Loucy (cell line): ENCODE results near the gene TRABD2B.

Source experiments
- CTCF ChIP-seq: fragments of 200-600 bp; sonication (generic); conservative IDR thresholded peaks from 2 replicates; pipeline ENCODE4 v1.5.1; 2014; ENCODE audit warnings: mild to moderate bottlenecking, antibody characterized with exemption, low read length
- EZH2phosphoT487 ChIP-seq: fragments of 200-600 bp; IDR thresholded peaks from 2 replicates; pipeline ENCODE4 v1.6.1; 2018; ENCODE audit warnings: antibody characterized with exemption, mild to moderate bottlenecking, moderate library complexity, borderline replicate concordance

GRCh38 chr1:47788761-47789160 lies 208.4 kb downstream of the TRABD2B start:
- TF ChIP-seq CTCF: no peak
- TF ChIP-seq EZH2phosphoT487: no peak
